Ammon's horn (tissue), 1 donor: Measurements from ENCODE around the gene CFAP157.

Experiments used
- DNase-seq: peaks from one replicate; pipeline ENCODE4 v3.0.0-alpha.2; 2016; ENCODE audit warnings: low spot score

Gene CFAP157

GRCh38 chr9:127706836-127707241, at the start of gene CFAP157:
Gene CFAP157, plus strand, starts transcription at chr9:127706988. Its CDS starts 44 bp downstream, at chr9:127707032.
- DNase-seq = no peak

- DNase-seq = no peak
Measured at GRCh38 chr9:127658428-127658827, 48.4 kb upstream of the CFAP157 start.

GRCh38 chr9:127660886-127661741, 45.7 kb upstream of the CFAP157 start:
- peak; percentile 65 for DNase-seq

GRCh38 chr9:127662617-127663016, 44.2 kb upstream of the CFAP157 start:
- DNase-seq = no peak

GRCh38 chr9:127664324-127664677, 42.5 kb upstream of the CFAP157 start:
- DNase-seq = no peak

- peak; percentile 70 for DNase-seq
Measured at GRCh38 chr9:127664678-127665507, 41.9 kb upstream of the CFAP157 start.

- DNase-seq = no peak
Measured at GRCh38 chr9:127667127-127667844, 39.5 kb upstream of the CFAP157 start.

GRCh38 chr9:127667906-127668305, 38.9 kb upstream of the CFAP157 start:
- no peak for DNase-seq

- no peak for DNase-seq
Measured at GRCh38 chr9:127673234-127673633, 33.6 kb upstream of the CFAP157 start.

- peak; percentile 36 for DNase-seq
Measured at GRCh38 chr9:127676638-127677037, 30.1 kb upstream of the CFAP157 start.

- no peak for DNase-seq
Measured at GRCh38 chr9:127679506-127679905, 27.3 kb upstream of the CFAP157 start.

- DNase-seq = peak; percentile 77
Measured at GRCh38 chr9:127680226-127680625, 26.6 kb upstream of the CFAP157 start.

GRCh38 chr9:127680846-127681245, 25.9 kb upstream of the CFAP157 start:
- peak; percentile 62 for DNase-seq

GRCh38 chr9:127682351-127683136, 24.2 kb upstream of the CFAP157 start:
- DNase-seq = no peak

- DNase-seq = no peak
Measured at GRCh38 chr9:127683723-127684122, 23.1 kb upstream of the CFAP157 start.

GRCh38 chr9:127684576-127684975, 22.2 kb upstream of the CFAP157 start:
- DNase-seq = no peak

GRCh38 chr9:127686461-127687393, 20.1 kb upstream of the CFAP157 start:
- DNase-seq = no peak

GRCh38 chr9:127689329-127690000, 17.3 kb upstream of the CFAP157 start:
- no peak for DNase-seq

- DNase-seq = no peak
Measured at GRCh38 chr9:127690735-127691134, 16.1 kb upstream of the CFAP157 start.

- DNase-seq = no peak
Measured at GRCh38 chr9:127692071-127692470, 14.7 kb upstream of the CFAP157 start.
